Renal cortical epithelial cell (primary cell): ENCODE results near the gene METTL21A. TPM values are rescaled to one million over a fixed set of nuclear protein-coding genes. Genes with fewer than 3 reads are reported as not detected.

Source experiments
- DNase-seq: peaks from one replicate; pipeline ENCODE4 v3.0.0-alpha.2; 2011; ENCODE audit warnings: low read depth
- total RNA-seq: library from RNA; depleted of rRNA; stranded (reverse); fragments of >200 nt; gene quantifications from 2 replicates; pipeline ENCODE4 v1.2.3, GENCODE V29; 2014

The METTL21A gene
- total RNA-seq, 1 donor from 2014 or later: 18.5 TPM

DNA sequence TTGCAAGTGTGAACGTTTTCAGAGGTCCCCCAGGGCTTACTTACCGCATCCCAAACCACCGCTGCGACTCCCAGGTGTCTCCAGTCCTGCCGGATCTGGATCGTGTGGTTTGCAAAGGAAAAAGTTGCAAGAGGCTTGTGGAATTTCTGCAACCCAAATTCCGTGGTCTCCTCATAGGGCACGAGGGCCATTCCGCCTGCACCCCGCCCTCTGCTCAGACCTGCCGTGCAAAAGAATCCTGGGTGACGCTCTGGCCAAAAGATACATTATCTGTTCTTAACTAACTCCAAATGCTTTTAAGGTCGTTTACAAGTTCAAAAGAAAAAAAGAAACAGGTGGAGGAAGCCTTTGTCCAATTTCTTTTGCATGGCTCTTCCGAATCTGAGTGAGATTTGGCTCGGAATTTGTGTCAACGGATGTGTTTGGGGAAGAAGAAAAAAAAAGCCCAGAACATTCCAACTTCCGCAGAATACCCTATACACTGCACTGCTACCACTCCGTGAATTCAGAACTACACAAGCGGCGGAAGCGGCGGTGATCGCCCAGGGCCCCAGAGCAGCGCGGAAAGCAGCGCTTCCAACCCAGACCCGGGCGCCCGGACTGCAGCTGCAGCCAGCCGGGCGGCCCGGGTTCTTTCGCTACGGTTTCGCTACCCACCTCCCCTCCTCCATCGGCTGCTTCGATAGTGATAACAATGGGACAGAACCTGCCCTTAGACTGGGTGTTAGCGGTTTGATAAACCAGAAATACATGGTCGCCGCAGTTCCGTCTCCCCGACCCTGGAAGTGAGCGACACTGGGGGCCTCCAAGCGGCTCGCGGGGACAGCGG is 795 bp downstream of the METTL21A start:
- peak; percentile 45 for DNase-seq

DNA sequence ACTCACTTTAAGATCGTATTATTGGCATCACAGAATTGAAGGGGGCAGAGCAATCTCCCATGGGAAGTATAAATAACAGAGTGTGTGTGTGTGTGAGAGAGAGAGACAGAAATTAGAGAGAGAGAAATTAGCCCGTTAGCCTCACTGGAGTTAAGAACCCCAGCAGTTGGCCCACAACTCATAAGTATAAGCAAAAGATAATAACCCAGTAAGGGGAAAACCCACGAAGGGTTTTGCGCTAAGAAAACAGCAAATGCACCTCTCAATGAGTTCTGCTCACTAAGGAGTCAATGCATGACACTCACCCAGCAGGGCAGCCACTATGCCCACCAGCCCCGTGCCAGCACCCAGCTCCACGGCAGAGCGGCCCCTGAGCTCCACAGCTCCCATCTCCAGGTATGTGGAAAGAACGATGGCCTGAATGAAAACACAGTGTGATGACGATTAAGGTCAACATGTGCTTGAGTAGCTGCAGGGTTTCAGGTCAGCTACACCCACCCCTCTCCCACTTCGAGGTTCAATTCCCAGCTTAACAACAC is 3.6 kb downstream of the METTL21A start:
- DNase-seq: no peak

GRCh38 chr2:207619764-207620203 is 5.4 kb downstream of the METTL21A start:
- no peak for DNase-seq

DNA sequence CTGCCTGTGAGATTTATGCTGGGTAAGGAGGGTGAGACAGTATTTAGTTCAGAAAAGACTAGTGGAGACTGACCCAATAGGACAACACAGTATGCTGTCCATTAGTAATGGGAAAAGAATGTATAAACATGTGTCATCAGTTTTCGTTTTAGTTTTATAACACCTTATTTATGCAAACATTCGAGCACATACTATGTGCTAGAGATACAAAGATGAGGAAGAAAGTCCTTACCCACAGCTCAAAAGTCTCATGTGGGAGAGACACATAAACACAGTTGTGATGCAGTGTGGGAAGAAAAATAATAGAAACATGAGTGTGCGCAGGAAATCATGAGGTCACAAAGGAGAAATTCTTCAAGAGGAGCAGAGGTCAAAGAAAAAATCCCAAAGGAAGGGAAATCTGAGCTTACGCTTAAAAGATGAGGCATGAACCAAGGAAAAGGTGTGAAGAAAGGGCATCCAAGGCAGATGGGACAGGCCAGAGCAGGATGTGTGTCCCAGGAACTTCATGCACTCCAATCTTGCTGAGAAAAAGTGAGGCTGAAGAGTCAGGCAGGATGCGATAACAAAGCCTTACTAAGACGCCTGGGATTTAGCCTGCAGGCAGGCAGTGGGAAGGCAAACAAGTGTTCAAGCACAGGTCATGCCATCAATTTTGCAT is 8.1 kb downstream of the METTL21A start:
- DNase-seq: peak; percentile 63

DNA sequence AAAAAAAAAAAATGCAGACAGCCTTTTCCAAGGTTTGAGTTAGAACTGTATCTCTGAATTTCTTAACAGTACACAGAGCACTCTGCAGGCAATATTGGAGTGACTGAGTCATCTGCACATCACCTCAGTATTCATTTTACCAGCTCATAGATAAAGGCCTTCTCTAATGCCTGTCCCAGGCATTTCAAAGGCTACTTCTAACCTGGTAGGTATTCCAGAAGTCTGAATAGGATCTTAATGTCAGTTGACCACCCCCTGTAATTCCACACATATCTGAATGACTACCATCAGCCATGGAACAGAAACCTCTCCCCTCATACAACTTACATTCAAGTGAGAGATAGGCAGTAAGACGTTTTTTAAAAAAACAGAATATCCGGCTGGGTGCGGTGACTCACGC is 9.0 kb downstream of the METTL21A start:
- peak; percentile 19 for DNase-seq

DNA sequence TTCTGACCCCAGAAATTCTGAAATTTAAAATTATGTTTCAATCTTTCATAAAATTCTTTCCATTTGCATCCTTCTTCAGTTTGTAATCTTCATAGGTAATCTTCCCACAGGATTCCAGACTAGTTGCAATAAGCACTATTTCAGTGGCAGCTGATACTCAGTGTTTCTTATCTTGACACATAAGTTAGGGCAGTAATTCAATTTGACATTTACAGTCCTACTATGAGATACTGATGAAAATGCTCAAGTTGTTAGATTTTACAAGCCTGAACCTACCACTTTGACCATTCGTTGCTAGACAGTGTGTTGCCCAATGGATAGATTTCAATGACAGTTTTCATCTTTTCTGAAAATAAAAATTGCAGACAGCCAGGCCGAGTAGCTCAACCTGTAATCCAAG is 10.4 kb downstream of the METTL21A start:
- DNase-seq: no peak

DNA sequence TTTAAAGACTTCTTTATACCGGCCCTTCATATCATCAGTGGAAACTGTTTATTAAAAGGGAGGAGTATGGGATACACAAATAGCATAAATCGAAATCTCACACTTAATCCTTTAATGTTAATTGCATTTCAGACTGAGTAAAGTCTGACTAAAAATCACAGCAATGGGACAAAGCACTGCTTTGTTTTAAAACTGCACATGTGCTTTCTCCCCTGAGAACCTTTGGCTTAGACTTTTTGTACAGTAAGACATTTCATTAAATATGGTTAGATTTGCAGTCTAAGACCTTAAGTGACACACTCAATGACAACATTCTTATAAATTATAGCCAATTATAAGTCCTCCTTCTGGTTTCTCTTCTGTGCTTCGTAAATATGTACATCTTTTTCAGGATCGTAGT is 12.5 kb downstream of the METTL21A start:
- no peak for DNase-seq

- no peak for DNase-seq
These were observed 18.4 kb downstream of the METTL21A start for GRCh38 chr2:207606829-207607228.

DNA sequence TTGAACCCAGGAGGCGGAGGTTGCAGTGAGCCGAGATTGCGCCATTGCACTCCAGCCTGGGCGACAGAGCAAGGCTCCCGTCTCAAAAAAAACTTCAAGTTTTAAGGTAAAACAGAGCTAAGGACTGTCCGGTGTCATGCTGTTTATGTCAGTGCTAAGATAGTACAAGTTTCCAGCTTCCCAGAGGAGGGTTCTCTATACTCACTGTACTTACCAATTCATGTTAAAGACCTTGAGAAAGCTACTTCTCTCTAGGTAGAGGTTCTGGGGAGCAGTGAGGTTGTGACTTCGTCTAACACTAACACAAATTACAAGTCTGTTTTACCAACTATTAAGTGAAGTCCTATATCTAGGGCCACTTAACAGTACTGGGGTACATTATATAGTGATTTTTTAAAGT is 18.8 kb downstream of the METTL21A start:
- no peak for DNase-seq

- DNase-seq: no peak
These were observed 21.7 kb downstream of the METTL21A start for GRCh38 chr2:207603486-207603885.

DNA sequence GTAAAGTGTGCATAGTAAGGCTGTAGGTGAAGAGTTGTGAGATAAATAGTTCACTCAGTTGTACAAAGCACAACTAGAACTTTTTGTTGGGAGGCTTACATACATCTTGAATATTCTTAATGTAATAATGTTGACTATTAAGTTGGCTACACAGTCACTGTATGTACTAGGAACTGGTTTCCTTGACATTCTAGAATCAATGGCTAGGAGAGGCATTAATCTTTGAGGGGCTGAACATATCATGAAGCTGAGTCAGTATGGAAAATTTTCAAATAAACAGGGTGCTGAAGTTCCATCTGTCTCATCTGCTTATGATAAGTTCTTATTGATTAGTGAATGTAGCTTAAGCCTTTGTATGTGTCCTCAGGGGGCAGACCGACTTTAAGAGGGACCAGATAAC is 23.4 kb downstream of the METTL21A start:
- DNase-seq: no peak

DNA sequence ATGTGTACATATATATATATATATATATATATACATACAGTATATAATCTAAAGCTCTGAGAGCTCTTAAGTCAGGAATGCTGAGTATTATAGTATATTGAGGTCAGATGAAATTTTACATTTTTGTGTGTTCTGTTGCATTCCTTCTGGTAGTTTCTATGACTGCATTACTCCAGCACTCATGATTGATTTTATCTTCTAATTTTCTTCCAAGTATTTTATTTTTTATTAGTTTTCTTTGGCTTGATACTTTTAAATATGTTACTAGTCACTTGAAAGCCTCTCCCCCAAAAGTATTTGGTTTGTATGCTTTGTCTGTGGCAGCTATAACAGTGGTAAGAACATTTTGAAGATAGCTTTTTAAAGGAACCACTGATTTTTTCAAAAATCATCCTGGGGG is 25.0 kb downstream of the METTL21A start:
- DNase-seq: no peak

DNA sequence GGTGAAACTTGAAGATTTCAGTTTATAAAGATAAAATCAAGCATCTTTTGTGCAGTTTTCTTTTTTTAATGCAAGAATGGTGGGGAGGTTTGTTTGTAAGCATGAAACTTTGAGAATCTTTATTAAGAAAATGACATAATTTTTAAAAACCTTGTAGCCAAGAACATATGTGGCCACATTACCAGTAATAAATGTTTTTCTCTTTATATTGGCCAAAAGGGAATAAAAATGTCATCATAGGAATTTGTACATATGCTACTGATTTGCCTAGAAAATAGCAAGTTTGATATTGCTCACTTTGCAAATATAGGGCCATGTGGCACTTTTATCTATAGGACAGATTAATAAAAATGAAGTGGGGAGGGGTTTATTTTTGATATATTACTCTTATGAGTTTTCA is 25.6 kb downstream of the METTL21A start:
- no peak for DNase-seq

DNA sequence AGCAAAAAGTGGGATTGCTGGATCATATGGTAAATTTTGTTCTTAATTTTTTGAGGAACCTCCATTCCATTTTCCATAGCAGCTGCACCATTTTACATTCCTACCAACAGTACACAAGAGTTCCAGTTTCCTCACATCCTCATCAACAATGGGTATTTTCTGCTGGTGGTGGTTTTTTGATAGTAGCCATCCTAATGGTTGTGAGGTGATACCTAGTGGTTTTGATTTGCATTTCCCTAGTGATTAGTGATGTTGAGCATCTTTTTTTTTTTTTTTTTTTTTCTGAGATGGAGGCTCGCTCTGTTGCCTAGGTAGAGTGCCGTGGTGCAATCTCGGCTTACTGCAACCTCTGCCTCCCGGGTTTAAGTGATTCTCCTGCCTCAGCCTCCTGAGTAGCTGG is 30.5 kb downstream of the METTL21A start:
- no peak for DNase-seq

DNA sequence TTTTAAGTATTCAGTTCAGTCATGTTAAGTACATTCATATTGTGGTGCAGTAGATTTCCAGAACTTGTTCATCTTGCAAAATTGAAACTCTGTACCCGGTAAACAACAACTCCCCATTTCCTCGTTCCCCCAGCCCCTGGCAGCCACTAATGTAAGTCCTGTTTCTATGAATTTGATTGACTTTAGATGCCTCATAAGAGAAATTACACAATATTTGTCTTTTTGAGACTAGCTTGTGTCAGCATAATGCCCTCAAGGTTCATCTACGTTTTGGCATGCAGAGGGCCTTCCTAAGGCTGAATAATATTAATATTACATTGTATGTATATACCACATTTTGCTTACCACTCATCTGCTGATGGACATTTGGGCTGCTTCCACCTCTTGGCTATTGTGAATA is 30.9 kb downstream of the METTL21A start:
- DNase-seq: no peak

DNA sequence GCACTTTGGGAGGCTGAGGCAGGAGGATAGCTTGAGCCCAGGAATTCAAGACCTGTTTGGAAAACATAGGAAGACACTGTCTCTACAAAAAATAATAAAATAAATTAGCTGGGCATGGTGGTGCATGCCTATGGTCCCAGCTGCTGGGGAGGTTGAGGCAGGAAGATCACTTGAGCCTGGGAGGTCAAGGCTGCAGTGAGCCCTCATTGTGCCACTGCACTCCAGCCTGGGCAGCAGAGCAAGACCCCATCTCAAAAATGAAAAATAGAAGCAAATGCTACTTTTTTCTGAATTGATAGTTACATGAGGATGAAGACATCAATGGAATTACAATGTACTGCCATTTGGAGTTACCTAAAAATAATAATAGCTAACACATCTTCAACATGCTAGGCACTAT is 31.9 kb downstream of the METTL21A start:
- no peak for DNase-seq

DNA sequence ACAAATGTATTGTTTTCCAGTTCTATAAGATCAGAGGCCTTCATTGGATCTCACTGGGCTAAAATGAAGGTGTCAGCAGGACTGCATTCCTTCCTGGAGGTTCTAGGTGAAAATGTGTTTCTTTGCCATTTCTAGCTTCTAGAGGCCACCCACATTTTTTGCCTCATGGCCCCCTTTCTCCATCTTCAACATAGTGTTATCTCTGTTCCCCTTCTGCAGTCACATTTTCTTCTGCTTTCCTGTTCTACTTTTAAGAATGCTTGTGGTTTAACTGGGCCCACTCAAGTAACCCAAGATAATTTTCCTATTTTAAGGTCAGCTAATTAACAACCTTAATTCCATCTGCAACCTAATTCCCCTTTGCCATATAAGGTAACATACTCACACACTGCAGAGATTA is 36.1 kb downstream of the METTL21A start:
- DNase-seq: no peak

GRCh38 chr2:207587305-207587704 is 37.9 kb downstream of the METTL21A start:
- DNase-seq: no peak

DNA sequence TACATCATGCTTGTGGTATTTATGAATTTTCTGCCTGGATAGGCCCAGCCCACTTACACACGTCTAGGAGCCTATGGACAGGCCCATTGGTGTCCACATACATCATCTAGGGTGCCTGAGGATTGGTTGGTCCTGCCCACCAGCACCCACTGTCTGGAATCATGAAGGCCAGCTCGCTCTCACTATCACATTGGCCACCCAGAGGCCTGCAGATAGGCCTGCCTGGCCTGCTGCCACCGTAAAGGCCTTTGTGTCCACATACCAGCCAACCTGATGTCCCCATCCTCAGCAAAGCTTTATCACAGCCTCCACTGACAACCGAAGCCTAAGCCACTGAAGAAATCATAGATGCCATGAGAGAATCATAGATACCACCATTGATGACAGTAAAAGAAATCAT is 40.2 kb downstream of the METTL21A start:
- DNase-seq: no peak

DNA sequence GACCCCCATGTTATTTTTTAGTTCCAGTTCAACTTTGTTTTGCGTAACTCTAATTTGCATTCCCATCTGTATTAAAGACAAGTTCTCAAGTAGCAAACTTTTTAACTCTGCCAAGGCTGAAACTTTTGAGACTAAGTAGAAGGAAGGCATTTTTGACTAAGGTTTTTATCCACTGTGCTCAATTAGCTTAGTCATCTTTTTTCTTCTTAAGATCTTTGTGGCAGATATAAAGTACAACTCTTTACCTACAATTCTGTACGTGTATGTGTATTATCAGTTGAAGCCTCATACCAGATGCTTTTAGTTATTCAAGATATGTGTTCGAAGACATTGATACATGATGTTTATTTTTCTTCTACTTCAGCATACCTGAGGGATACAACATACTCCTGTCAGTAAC is 53.8 kb downstream of the METTL21A start:
- no peak for DNase-seq

GRCh38 chr2:207567671-207568070 is 57.5 kb downstream of the METTL21A start:
- no peak for DNase-seq

DNA sequence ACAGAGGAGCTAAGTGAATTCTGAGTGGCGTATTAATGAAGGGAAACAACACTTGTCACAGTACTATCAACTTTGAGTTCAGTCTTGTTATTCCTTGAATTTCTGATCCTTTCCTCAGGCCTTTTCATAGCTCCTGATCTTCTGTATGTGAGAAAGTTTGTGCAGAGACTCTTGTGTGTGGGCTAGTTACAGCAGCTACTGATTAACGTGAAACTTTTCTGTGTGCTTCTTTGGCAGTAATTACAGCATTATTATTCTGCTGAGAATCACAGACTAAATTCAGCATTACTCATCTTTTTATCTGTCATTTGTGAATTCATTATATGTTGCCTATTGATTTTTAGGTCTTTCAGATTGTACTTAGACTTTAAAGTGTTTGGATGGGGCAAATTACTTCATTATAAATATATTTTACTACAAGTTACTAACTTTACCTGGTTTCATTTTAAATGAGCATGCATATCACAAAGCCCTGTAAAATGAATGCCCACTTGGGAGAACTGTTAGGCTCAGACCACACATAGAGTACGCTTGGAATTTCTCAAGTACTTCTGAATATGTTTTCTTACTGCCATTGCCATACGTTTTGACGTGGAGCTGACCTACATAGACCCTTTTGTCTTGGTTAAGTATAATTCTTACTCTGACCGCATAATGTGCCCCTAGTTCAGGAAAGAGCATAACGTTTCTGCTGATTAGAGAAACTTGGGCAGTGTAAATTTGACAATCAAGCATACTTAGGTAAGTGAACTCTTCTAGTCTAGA is 59.3 kb downstream of the METTL21A start:
- peak; percentile 58 for DNase-seq
